Smooth muscle cell (in vitro differentiated cells): ENCODE results near the gene MAP2K6. TPM values are rescaled to one million over a fixed set of nuclear protein-coding genes. Genes with fewer than 3 reads are reported as not detected.

Experiments used
- DNase-seq: peaks from one replicate; lab custom pipeline; 2025; ENCODE audit not compliant: unreplicated experiment; lab: John Stamatoyannopoulos, UW
- H2AFZ ChIP-seq: fragments of 200-600 bp; sonication (generic); 2 replicates; pipeline ENCODE4 v1.6.0; 2016; ENCODE audit warnings: antibody characterized with exemption, low read depth, mild to moderate bottlenecking
- H3F3A ChIP-seq: fragments of 200-600 bp; sonication (generic); 2 replicates; pipeline ENCODE4 v1.6.0; 2017; ENCODE audit warnings: antibody characterized with exemption, low read depth
- H3K27ac ChIP-seq: fragments of 200-600 bp; sonication (generic); 2 replicates; pipeline ENCODE4 v1.5.1; 2016; ENCODE audit warnings: low read depth, mild to moderate bottlenecking
- H3K27me3 ChIP-seq: fragments of 200-600 bp; sonication (generic); 2 replicates; pipeline ENCODE4 v1.6.1; 2016; ENCODE audit warnings: low read depth, mild to moderate bottlenecking
- H3K36me3 ChIP-seq: fragments of 200-600 bp; sonication (generic); 2 replicates; pipeline ENCODE4 v1.5.1; 2016; ENCODE audit warnings: low read depth
- H3K4me1 ChIP-seq: fragments of 200-600 bp; sonication (generic); 2 replicates; pipeline ENCODE4 v1.5.1; 2016; ENCODE audit warnings: low read depth
- H3K4me2 ChIP-seq: fragments of 200-600 bp; sonication (generic); 2 replicates; pipeline ENCODE4 v1.6.0; 2016; ENCODE audit warnings: mild to moderate bottlenecking
- H3K4me3 ChIP-seq: fragments of 200-600 bp; sonication (generic); 2 replicates; pipeline ENCODE4 v1.5.1; 2016; ENCODE audit warnings: mild to moderate bottlenecking
- H3K79me2 ChIP-seq: fragments of 200-600 bp; sonication (generic); 2 replicates; pipeline ENCODE4 v1.6.0; 2016; ENCODE audit warnings: low read depth, mild to moderate bottlenecking
- H3K9ac ChIP-seq: fragments of 200-600 bp; sonication (generic); 2 replicates; pipeline ENCODE4 v1.6.0; 2016; ENCODE audit warnings: low read depth
- H3K9me3 ChIP-seq: fragments of 200-600 bp; sonication (generic); replicated peaks from 2 replicates; pipeline ENCODE4 v1.5.1; 2016; ENCODE audit warnings: low read depth
- H4K20me1 ChIP-seq: fragments of 200-600 bp; sonication (generic); 2 replicates; pipeline ENCODE4 v1.6.0; 2016; ENCODE audit warnings: low read depth
- WGBS: methylation state at CpG from one replicate; pipeline ENCODE4 v1.1.7; 2016; ENCODE audit warnings: low lambda C conversion rate; 5-methylcytosine and 5-hydroxymethylcytosine counted together
- polyA plus RNA-seq: library from polyadenylated mRNA; unstranded; fragments of >200 nt; fragmentation: Nextera tagmentation; extraction: Ambion mirVana; gene quantifications from 2 replicates; pipeline ENCODE4 v1.2.1, GENCODE V29; 2016
- total RNA-seq: library from RNA; depleted of rRNA; stranded (reverse); fragments of >200 nt; gene quantifications from 2 replicates; pipeline ENCODE4 v1.2.3, GENCODE V29; 2014
- TF ChIP-seq, protein P1 (sequence below): fragments of 200-600 bp; sonication (generic); IDR thresholded peaks from 2 replicates; pipeline ENCODE4 v1.5.1; 2017; ENCODE audit warnings: borderline replicate concordance, mild to moderate bottlenecking, antibody characterized with exemption; ENCODE audit not compliant: insufficient read depth, poor library complexity, severe bottlenecking

MAP2K6 gene
- total and polyA plus RNA-seq, 2 experiments from 2014 or later = 5.0 to 8.1 TPM

DNA sequence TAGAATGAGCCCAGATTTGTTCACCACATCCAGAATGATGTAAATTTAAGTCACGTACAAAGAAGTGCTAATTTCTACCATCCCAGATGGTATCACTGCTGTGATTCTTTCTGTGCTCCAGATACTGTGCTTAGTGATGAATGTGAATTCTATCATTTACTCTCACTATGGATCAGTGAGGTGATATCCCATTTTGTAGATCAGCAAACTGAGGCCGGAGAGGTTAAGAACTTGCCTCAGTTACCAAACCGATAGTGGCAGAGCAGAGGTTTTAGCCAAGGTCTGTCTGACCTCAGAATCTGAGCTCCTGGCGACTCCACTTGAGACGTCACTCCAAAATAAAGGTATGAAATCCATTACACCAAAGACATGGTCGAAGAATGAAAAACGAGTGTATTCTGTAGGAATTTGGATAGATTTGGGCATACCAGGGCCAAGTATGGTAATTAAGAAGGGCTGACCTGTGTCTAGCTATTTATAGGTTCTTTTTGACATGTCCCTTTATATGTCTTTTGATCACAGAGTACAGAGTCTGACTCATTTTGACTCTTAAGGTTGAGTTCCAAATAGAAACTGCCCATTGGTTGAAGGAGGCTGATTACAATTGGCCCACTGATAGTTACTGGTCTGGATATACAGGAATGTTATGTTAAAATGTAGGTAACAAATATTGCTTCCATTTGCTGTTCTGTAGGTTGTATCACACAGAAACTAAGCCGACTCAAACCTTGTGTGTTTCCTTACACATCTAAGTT, 10.0 kb downstream of the MAP2K6 start:
- TF ChIP-seq, protein P1, sequence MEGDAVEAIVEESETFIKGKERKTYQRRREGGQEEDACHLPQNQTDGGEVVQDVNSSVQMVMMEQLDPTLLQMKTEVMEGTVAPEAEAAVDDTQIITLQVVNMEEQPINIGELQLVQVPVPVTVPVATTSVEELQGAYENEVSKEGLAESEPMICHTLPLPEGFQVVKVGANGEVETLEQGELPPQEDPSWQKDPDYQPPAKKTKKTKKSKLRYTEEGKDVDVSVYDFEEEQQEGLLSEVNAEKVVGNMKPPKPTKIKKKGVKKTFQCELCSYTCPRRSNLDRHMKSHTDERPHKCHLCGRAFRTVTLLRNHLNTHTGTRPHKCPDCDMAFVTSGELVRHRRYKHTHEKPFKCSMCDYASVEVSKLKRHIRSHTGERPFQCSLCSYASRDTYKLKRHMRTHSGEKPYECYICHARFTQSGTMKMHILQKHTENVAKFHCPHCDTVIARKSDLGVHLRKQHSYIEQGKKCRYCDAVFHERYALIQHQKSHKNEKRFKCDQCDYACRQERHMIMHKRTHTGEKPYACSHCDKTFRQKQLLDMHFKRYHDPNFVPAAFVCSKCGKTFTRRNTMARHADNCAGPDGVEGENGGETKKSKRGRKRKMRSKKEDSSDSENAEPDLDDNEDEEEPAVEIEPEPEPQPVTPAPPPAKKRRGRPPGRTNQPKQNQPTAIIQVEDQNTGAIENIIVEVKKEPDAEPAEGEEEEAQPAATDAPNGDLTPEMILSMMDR = no peak
- DNase-seq = no peak
- no peak overlapping the region for H3K4me2 ChIP-seq
- peaks cover 4% of the 10 kb centered on the region for H3K4me1 ChIP-seq
- no peaks in the 10 kb centered on the region for H3K27me3 ChIP-seq
- H3K9ac ChIP-seq = no peak overlapping the region
- no peaks in the 10 kb centered on the region for H3K36me3 ChIP-seq
- H3K27ac ChIP-seq = no peak overlapping the region
- no peaks in the 10 kb centered on the region for H3K9me3 ChIP-seq
- no peaks in the 10 kb centered on the region for H3K79me2 ChIP-seq
- H3K4me3 ChIP-seq = no peak overlapping the region
- H4K20me1 ChIP-seq = no peaks in the 10 kb centered on the region
- no peak overlapping the region for H2AFZ ChIP-seq
- H3F3A ChIP-seq = no peaks in the 10 kb centered on the region
- 92% methylated on average over 8 of the region's 8 CpGs for WGBS

DNA sequence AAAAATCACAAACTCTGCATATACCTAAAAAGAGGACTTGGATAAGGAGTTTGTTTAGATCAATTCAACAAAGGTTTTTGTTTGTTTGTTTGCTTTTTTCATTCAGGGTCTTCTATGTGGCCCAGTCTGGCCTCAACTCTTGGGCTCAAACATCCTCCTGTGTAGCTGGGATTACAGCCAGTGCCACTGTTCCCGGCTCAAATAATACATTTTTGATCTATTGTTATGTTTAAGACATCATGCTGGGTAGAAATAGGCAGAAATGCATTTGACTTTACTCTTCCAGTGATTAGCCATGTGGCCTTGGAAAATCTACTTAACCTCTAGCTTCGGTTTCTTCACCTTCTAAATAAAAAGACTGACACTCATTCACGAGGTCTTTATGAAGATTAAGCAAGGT, 11.5 kb downstream of the MAP2K6 start:
- TF ChIP-seq, protein P1 = no peak

DNA sequence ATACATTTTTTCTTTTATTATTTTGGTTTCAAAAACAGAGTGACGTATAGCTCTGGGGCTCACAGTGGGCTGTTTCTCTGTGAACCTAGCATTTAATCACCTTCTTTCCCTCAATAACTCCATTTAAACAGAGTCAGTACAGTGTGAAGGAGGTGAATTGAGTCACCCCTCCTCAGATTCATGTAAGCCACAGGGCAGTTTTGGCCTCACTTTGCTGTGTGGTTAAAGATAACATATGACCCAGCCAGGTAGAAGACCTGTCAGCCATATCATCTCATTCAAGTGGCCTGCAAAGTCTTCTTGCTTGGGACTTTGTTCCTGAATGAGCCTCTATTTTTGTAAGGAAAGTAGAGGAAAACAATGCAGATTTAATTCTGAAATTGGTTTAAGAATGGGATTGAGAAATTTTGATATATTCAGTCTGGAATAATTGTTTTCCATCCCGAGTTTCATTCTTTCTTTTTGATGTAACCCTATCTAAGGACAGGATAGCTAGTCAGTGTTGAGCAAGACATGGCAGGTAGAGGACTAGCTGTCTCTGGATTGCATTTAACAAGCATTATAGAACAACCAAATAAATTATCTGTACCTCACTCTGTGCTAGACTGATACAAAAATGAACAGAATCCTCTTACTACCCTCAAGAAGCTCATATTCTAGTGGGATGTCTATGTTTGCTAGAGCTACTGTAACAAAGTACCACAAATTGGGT, 13.1 kb downstream of the MAP2K6 start:
- Histone ChIP-seq H3K36me3 (no peaks in the 10 kb centered on the region), H3K4me1 (peaks cover 9% of the 10 kb centered on the region), H3K9me3 (no peaks in the 10 kb centered on the region), H3K79me2 (no peaks in the 10 kb centered on the region), H3K27ac (no peak overlapping the region), H4K20me1 (no peaks in the 10 kb centered on the region), H3K9ac (no peak overlapping the region), H3K4me2 (no peak overlapping the region), H3K27me3 (no peaks in the 10 kb centered on the region), H3F3A (no peaks in the 10 kb centered on the region), H3K4me3 (no peak overlapping the region), H2AFZ (no peak overlapping the region)
- 97% methylated on average over 2 of the region's 2 CpGs for WGBS
- TF ChIP-seq, protein P1 = no peak
- no peak for DNase-seq

More for the DNA sequence above, 11.5 kb downstream of the MAP2K6 start:
- H3K27me3 ChIP-seq = no peaks in the 10 kb centered on the region
- H3K9ac ChIP-seq = no peak overlapping the region
- no peaks in the 10 kb centered on the region for H3K79me2 ChIP-seq
- H3K4me2 ChIP-seq = no peak overlapping the region
- H3K4me3 ChIP-seq = no peak overlapping the region
- no peaks in the 10 kb centered on the region for H3K9me3 ChIP-seq
- no peak for DNase-seq
- H3K36me3 ChIP-seq = no peaks in the 10 kb centered on the region
- no peak overlapping the region for H2AFZ ChIP-seq
- WGBS = 74% methylated on average over 3 of the region's 3 CpGs
- peaks cover 9% of the 10 kb centered on the region for H3K4me1 ChIP-seq
- no peak overlapping the region for H3K27ac ChIP-seq
- H4K20me1 ChIP-seq = no peaks in the 10 kb centered on the region
- no peaks in the 10 kb centered on the region for H3F3A ChIP-seq
